RWPE2 (cell line): ENCODE data around the gene SLC35E3.

Source experiments
- ATAC-seq: fragments of 200-7000 bp; cut with Tn5 transposase; 3 replicates; pipeline ENCODE4 v1.9.1; 2021; ENCODE audit warnings: low read depth
- DNase-seq: peaks from one replicate; pipeline ENCODE4 v3.0.0-alpha.2; 2020; ENCODE audit warnings: low spot score
- H3K27ac ChIP-seq: fragments of 450-650 bp; 2 replicates; pipeline ENCODE4 v1.5.1; 2017; ENCODE audit warnings: mild to moderate bottlenecking; ENCODE audit not compliant: poor library complexity, severe bottlenecking
- H3K27me3 ChIP-seq: fragments of 250-450 bp; sonication (Bioruptor Pico); 2 replicates; pipeline ENCODE4 v1.5.1; 2021; ENCODE audit warnings: mild to moderate bottlenecking, moderate library complexity; ENCODE audit not compliant: insufficient read depth, poor library complexity, severe bottlenecking
- H3K36me3 ChIP-seq: fragments of 250-450 bp; sonication (Bioruptor Pico); 2 replicates; pipeline ENCODE4 v1.5.1; 2020; ENCODE audit warnings: low read depth, mild to moderate bottlenecking, moderate library complexity
- H3K4me1 ChIP-seq: fragments of 250-450 bp; sonication (Bioruptor Pico); 2 replicates; pipeline ENCODE4 v1.5.1; 2021; ENCODE audit warnings: mild to moderate bottlenecking, moderate library complexity; ENCODE audit not compliant: insufficient read depth, poor library complexity, severe bottlenecking
- H3K4me3 ChIP-seq: fragments of 250-450 bp; sonication (Bioruptor Pico); 2 replicates; pipeline ENCODE4 v1.5.1; 2021; ENCODE audit warnings: mild to moderate bottlenecking, moderate library complexity; ENCODE audit not compliant: severe bottlenecking
- H3K9me3 ChIP-seq: fragments of 250-450 bp; sonication (Bioruptor Pico); 2 replicates; pipeline ENCODE4 v1.5.1; 2021; ENCODE audit warnings: mild to moderate bottlenecking, moderate library complexity; ENCODE audit not compliant: severe bottlenecking
- CTCF ChIP-seq: fragments of 450-650 bp; IDR thresholded peaks from one replicate; pipeline ENCODE4 v1.5.1; 2017; ENCODE audit warnings: mild to moderate bottlenecking, moderate library complexity; ENCODE audit not compliant: poor library complexity, severe bottlenecking

Gene SLC35E3

GRCh38 chr12:68789144-68789878, 43.3 kb downstream of the SLC35E3 start:
- DNase-seq (no peak), ATAC-seq (no peak)
- peaks cover 24% of the 10 kb centered on the region for H3K4me1 ChIP-seq
- H3K9me3 ChIP-seq, result no peaks in the 10 kb centered on the region
- H3K36me3 ChIP-seq, result no peaks in the 10 kb centered on the region
- TF ChIP-seq CTCF, result no peak
- H3K4me3 ChIP-seq, result no peak overlapping the region
- no peaks in the 10 kb centered on the region for H3K27me3 ChIP-seq
- no peak overlapping the region for H3K27ac ChIP-seq

- TF ChIP-seq CTCF, result no peak
- H3K4me1 ChIP-seq, result peaks cover 27% of the 10 kb centered on the region
- H3K4me3 ChIP-seq, result no peak overlapping the region
- DNase-seq (no peak), ATAC-seq (no peak)
- H3K27me3 ChIP-seq, result no peaks in the 10 kb centered on the region
- no peak overlapping the region for H3K27ac ChIP-seq
- no peaks in the 10 kb centered on the region for H3K36me3 ChIP-seq
- no peaks in the 10 kb centered on the region for H3K9me3 ChIP-seq
Observed at GRCh38 chr12:68790081-68790951, 44.3 kb downstream of the SLC35E3 start.

- Histone ChIP-seq H3K4me1 (peaks cover 23% of the 10 kb centered on the region), H3K9me3 (no peaks in the 10 kb centered on the region), H3K27ac (no peak overlapping the region), H3K4me3 (no peak overlapping the region), H3K27me3 (no peaks in the 10 kb centered on the region), H3K36me3 (no peaks in the 10 kb centered on the region)
- no peak for TF ChIP-seq CTCF
- DNase-seq (no peak), ATAC-seq (no peak)
Observed at GRCh38 chr12:68790952-68791234, 44.9 kb downstream of the SLC35E3 start.

- TF ChIP-seq CTCF, result no peak
- Histone ChIP-seq H3K4me1 (peaks cover 16% of the 10 kb centered on the region), H3K27me3 (no peaks in the 10 kb centered on the region), H3K4me3 (no peak overlapping the region), H3K9me3 (no peaks in the 10 kb centered on the region), H3K36me3 (no peaks in the 10 kb centered on the region), H3K27ac (no peak overlapping the region)
- DNase-seq (no peak), ATAC-seq (no peak)
Observed at GRCh38 chr12:68791897-68792481, 46.0 kb downstream of the SLC35E3 start.
